Thyroid gland (tissue), 4 donors: ENCODE data around the gene ACBD6.

ENCODE experiments used
- CTCF ChIP-seq, 6 experiments: fragments of 200-600 bp in 3 of 6; fragments of 450-650 bp in 3 of 6; sonication (generic) in 3 of 6; IDR thresholded peaks; one replicate each; pipeline ENCODE4 v1.5.1; 2016 to 2019; ENCODE audit warnings: antibody characterized with exemption in 6 of 6, mild to moderate bottlenecking in 2 of 6, inconsistent platforms in 1 of 6, moderate library complexity in 1 of 6
- POLR2A ChIP-seq, 2 donors: fragments of 450-650 bp; IDR thresholded peaks; one replicate each; pipeline ENCODE4 v1.6.1; 2017; ENCODE audit warnings: antibody characterized with exemption in 2 of 2, mild to moderate bottlenecking in 2 of 2, moderate library complexity in 1 of 2

DNA sequence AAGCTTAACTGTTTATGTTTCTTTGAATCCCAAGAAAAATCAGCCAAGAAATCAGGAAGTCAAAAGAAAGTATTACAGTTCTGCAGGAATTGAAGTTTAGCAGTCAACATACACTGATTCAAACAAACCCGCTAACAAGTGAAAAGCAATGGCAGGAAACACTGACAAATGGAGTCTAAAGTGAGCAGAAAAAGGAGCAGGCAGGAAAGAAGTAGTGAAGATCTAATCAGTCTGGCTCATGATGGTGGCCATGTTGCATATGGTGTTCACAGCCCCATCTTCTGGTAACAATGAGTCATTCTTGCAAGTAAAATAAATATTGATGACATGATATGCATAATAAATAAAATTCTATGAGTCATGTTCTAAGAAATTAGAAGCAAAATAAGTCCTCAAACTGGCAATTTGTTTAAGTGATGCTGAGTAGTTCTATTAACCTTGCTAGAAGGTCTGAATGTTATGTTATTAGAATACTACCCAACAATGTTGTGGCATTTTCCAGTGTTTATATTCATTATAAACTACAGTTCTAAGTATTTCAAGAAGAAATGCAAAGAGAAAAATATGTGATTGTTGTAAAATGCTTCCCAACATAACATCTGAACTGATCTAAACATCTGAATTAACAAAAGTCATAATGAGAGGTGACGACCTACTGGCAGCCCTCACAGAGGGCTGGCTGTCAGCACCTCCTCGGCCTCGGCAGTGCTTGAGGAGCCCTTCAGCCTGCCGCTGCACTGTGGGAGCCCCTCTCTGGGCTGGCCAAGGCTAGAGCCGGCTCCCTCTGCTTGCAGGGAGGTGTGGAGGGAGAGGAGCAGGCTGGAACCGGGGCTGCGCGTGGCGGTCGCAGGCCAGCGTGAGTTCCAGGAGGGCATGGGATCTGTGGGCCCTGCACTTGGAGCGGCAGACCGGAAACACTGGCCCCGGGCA lies 5.7 kb upstream of the ACBD6 start:
- TF ChIP-seq CTCF (IDR thresholded peaks at IDR 0.05), result no peak
- no peak for TF ChIP-seq POLR2A (IDR thresholded peaks at IDR 0.05)
